Fibroblast of peridontal ligament (primary cell): ENCODE results near the gene ATP13A3.
A peak's percentile ranks its signal among the peaks of the same experiment; 100 is the strongest.

Experiments used
- DNase-seq: peaks from one replicate; pipeline ENCODE4 v3.0.0-alpha.2; 2010; ENCODE audit errors: extremely low read depth

Gene ATP13A3

GRCh38 chr3:194395212-194395611 lies 91.6 kb downstream of the ATP13A3 start:
- DNase-seq = peak; percentile 55

GRCh38 chr3:194392576-194392975 lies 94.2 kb downstream of the ATP13A3 start:
- no peak for DNase-seq

GRCh38 chr3:194390835-194391234 lies 96.0 kb downstream of the ATP13A3 start:
- no peak for DNase-seq

- no peak for DNase-seq
Measured at GRCh38 chr3:194389269-194389668, 97.5 kb downstream of the ATP13A3 start.

GRCh38 chr3:194387926-194388418 lies 98.8 kb downstream of the ATP13A3 start:
- no peak for DNase-seq

- no peak for DNase-seq
Measured at GRCh38 chr3:194387276-194387675, 99.5 kb downstream of the ATP13A3 start.

- DNase-seq = no peak
Measured at GRCh38 chr3:194386648-194387047, 100.2 kb downstream of the ATP13A3 start.

- no peak for DNase-seq
Measured at GRCh38 chr3:194386066-194386465, 100.7 kb downstream of the ATP13A3 start.

- no peak for DNase-seq
Measured at GRCh38 chr3:194384569-194385001, 102.2 kb downstream of the ATP13A3 start.

GRCh38 chr3:194384156-194384555 lies 102.6 kb downstream of the ATP13A3 start:
- DNase-seq = no peak

GRCh38 chr3:194383276-194383940 lies 103.4 kb downstream of the ATP13A3 start:
- no peak for DNase-seq

- DNase-seq = no peak
Measured at GRCh38 chr3:194382892-194383223, 103.9 kb downstream of the ATP13A3 start.

GRCh38 chr3:194382196-194382891 lies 104.5 kb downstream of the ATP13A3 start:
- no peak for DNase-seq

GRCh38 chr3:194381460-194381875 lies 105.3 kb downstream of the ATP13A3 start:
- DNase-seq = no peak

- DNase-seq = no peak
Measured at GRCh38 chr3:194380326-194380725, 106.5 kb downstream of the ATP13A3 start.

- no peak for DNase-seq
Measured at GRCh38 chr3:194379651-194380050, 107.2 kb downstream of the ATP13A3 start.

- no peak for DNase-seq
Measured at GRCh38 chr3:194379231-194379630, 107.6 kb downstream of the ATP13A3 start.

- no peak for DNase-seq
Measured at GRCh38 chr3:194377708-194378107, 109.1 kb downstream of the ATP13A3 start.

- no peak for DNase-seq
Measured at GRCh38 chr3:194376241-194376560, 110.6 kb downstream of the ATP13A3 start.

- no peak for DNase-seq
Measured at GRCh38 chr3:194375473-194376240, 111.1 kb downstream of the ATP13A3 start.

- DNase-seq = no peak
Measured at GRCh38 chr3:194374935-194375334, 111.9 kb downstream of the ATP13A3 start.

- DNase-seq = no peak
Measured at GRCh38 chr3:194373899-194374298, 112.9 kb downstream of the ATP13A3 start.

GRCh38 chr3:194373028-194373427 lies 113.8 kb downstream of the ATP13A3 start:
- no peak for DNase-seq
